GM21526 (cell line): ENCODE data around the gene TRIM66.
A peak's percentile ranks its signal among the peaks of the same experiment; 100 is the strongest.
"Not testable (repeated sequence)": the region's sequence is repeated elsewhere in the genome, so short reads cannot be mapped to it uniquely, and the experiment has no call there.

Experiments
- ATAC-seq: cut with Tn5 transposase; IDR thresholded peaks from one replicate; pipeline ENCODE4 v1.9.1; 2021; ENCODE audit warnings: moderate library complexity; ENCODE audit not compliant: unreplicated experiment, low FRiP score

The TRIM66 gene

DNA sequence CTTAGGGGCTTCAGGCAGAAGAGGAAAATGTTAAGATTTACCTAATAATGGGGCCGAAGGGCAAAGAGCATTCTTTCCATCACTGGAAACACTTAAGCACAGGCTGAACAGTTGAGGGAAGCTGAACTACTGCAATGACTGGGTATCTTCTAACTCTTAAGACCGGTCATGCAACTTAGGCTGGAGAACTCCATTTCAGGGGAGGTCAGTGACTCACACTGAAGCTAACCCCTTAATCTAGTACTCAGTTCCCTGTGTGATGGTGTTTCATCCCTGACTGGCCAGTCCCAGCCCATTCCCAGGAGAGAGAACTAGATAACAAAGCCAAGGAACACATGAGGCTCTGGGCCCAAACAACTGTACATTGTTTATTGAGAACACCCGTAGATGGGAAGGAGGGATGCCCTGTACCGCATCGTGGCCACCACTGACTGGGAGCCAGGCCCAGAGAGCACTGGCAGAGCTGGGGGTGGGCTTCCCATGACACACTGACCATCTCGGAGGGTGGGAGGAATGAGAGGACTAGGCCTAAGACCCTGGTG is 10.6 kb upstream of the TRIM66 start:
- no peak for ATAC-seq

DNA sequence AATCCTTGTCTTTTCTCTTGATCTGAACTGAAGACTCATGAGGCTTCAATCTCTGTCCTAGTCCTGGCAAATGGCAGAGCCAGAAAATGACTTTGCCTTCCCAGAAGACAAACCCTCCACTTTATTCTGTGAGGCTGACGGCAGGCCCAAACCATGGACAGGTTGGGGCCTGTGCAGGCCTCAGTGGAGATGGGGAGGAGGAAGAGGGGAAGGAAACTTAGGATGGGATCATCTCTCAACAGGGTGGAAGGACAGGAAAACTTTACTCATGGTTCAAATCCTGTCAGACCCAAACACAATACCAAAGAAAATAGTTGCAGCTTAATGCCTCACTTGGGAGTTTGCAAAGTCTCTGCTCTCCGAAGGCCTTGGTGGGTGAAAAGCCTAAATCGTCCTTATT is 10.0 kb upstream of the TRIM66 start:
- ATAC-seq: no peak

GRCh38 chr11:8691601-8692000 is 9.1 kb upstream of the TRIM66 start:
- no peak for ATAC-seq

DNA sequence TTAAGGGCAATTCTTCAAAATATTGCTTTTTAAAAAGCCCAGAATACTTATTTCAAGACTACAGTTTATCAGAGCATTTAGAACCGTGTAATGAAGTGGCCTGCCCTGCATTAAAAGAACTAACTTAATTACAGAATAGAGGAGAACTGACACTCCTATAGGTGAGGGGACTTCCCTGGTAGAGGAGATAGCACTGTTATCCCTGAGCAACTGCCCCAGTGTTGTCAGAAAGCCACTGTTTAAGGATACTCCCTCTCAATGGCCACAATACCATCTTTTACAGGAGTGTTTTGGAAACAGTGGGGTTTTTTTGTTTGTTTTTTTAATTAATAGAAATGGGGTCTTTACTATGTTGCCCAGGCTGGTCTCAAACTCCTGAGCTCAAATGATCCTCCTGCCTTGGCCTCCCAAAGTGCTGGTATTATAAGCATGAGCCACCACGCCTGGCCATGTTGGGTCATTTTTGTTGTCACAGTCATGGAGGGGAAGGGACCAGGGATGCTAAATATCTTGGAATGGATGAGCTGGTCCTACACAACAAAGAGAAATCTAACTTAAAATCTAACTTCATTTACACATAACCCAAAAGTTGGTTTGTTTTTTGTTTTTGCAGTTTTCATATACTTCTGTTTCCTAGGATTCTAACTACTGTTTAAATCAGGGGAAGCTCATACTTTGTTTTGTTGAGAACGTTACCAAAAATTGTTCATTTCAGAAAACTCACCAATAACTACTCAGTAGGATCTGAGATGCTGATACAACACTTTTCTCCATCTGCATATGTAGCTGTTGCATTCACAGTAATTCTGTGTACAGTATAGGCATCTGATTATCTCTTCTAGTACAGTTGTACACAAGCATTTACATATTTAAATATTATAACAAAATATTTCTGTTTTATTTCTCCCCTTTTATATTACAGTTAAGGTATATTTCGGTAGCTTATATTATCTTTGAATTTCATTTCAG is 8.2 kb upstream of the TRIM66 start:
- no peak for ATAC-seq

DNA sequence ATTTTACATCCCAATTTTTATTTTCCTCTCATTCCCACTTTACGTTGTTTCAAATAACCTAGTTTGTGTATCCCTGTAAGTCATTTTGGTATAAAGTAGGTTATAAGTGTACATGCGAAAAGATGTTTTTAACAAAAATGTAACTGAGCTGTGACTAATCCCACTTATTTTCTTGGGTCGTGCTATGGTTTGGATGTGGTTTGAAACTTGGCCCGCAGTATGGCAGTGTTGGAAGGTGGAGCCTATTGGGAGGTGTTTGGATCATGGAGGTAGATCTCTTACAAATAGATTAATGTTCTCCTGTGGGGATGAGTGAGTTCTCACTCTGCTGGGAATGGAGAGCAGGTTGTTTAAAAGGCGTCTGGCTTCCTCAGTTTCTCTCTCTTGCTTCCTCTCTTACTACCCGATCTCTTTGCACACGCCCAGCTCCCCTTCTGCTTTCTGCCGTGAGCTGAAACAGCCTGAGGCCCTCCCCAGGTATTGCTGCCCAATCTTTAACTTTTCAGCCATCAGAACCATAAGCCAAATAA is 7.3 kb upstream of the TRIM66 start:
- ATAC-seq: no peak

DNA sequence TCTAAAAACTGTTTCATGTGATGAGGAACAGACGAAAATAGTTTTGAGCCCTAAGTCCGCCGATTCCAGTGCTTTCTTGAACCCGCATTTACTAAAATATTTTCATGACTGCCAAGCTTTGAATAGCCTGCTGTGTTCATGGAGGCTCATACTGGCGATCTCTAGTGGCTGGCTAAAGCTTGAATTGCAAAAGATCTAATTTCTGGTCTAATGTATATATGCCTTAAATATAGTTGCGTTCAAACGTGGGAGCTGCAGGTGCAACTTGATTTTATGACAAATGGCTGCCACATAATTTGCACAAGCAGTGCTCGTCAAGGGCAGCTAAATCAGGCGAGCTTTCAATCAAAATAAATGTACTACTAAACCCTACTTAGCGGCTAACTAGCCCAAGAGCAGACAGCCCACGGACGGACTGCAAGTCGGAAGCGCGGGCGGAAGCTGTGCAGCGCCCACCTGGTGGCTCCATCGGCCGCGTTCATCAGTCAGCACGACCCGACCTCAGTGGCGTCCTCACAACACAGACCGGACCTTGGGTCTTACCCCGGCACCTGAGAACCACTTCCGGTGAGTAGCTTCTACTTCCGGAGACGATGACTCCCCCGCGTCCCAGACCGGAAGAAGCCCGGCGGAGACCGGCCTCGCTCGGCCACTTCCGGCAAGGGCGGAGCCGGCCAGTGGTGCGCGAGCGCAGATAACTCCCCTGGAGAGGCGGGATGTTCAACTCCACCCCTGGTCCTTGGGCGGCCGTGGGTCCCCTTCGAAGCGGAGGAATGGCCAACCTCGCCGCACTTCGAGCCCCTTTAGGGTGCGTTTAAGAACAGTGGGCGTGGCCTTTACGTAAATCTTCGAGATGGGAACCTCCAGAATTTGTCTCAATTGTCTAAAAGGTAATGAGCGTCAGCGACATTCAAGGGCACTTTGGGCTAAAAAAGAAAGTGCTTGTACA is 6.2 kb upstream of the TRIM66 start:
- peak; percentile 90 for ATAC-seq

- ATAC-seq: no peak
Observed at GRCh38 chr11:8686325-8686724, 3.9 kb upstream of the TRIM66 start.

DNA sequence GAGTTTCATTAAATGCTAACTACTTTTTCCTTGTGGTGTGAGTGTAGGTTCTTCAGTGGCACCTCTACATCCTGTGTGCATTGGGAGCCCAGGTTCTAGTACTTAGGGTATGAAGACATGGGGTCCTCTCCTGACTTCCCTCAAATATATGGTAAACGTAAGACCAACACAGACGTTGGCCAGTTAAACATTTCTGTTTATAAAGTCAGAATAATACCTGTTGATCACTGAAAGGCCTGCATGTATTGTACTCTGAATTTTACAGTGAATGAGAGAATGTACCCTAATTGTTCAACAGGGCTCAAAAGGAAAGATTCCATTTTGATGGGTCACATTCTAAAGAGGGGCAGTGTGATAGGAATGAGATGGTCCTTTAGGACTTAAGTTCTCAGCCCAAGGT is 3.4 kb upstream of the TRIM66 start:
- no peak for ATAC-seq

GRCh38 chr11:8685306-8685705 is 2.8 kb upstream of the TRIM66 start:
- ATAC-seq: no peak

DNA sequence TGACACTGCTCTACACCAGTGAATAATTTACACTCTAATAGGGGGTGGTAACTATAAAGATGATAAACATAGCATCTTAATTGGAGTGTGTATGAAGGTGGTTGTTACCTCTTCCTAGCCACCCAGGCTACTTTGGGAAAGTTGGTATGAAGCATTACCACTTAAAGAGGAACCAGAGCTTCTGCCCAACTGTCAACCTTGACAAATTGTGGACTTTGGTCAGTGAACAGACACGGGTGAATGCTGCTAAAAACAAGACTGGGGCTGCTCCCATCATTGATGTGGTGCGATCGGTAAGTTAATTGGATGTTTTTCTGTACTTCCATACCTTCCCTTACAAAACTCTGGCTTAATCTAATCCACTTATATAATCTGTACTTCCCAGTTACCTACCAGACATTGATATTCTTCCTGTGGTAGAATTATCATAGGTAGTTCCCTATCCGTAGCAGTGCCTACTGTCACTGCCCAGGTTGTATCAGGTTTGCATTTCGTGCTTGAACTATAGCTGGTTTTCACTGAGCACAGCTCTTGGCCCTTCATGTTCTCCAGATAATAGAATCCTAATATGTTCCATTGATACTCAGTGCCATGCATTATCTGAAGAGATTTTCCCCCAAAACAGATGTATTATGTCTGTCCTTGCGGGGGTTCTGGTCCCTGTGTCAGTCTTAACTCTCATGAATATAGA is 2.3 kb upstream of the TRIM66 start:
- ATAC-seq: no peak

DNA sequence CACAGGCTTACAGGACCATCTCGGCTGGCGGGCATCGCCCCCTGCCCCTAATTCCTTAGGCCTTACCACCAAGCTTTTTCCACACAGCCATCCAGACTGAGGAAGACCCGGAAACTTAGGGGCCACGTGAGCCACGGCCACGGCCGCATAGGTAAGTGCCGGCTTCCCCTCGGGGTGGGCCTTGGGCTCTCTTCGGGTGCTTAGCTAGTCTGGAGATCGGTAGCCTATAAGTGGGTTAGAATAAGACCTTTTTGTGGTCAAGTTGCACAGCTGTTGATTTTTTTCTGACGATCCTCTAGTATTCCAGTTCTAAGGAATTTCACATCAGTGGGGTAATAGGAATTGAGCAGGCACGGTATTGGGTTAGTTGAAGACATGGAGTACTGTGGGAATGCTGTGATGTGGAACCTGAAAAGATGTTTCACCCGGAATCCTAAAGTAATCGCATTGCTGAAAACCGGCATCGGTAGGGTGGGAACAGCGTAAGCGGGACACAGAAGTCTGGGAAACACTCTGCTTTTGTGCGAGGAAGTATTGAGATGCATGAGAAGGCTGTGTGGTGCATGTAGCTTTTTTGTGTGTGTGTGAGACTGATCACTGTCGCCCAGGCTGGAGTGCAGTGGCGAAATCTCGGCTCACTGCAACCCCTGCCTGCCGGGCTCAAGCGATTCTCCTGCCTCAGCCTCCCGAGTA is 796 bp upstream of the TRIM66 start:
- no peak for ATAC-seq

DNA sequence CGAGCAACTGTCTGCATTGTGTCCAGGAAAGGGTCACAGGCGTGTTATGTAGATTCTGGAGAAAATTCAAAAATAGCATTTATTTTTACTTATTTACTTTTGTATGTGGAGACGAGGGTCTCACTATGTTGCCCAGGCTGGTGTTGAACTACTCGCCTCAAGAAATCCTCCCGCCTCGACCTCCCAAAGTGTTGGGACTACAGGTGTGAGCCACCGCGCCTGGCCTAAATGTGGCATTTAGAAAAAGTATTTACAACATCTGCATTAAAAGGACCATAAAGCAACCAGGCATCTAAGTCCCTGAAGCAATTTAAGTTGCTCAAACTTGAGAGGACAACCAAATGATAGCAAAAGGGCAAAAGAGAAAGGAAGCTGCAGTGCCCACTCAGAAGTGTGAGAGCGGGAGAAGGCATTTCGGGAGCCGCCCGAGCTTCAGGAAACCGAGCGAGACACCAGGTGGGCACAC is 595 bp downstream of the TRIM66 start:
- no peak for ATAC-seq

DNA sequence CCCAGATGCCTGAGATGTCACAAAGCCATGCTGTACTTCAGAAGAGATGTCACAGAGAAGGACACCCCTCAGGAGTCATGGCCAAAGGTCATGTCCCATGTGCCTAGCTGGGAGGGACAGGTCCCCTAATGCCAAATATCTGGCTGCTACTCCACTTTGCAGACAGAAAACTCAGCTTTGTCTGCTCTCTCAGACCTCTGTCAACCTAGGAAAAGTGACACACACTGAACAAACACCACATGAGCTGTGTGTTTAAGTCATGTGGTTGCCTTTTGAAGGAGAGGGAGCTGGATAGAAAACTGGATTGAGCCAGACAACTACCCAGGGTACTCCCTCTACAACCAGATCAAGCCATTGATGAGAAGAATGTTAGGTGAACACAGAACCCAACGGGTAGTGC is 3.5 kb downstream of the TRIM66 start:
- no peak for ATAC-seq

DNA sequence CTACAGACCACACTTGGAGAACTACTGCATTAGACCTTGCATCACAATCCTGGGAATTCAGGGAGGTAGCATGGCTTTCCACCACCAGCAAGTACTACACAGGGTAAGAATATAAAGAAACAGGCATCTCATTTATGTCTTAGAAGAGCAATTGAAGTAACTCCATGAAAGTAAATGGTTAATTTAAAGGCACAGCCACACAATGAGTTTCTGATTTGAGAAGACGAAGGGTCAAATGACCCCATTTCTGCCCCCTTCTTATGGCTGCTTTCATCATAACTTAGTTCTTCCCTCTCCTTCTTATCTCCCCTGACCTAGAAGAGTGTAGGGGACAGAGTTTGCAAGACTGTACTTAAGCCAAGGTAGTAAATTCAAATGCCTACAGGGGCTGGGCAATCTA is 6.0 kb downstream of the TRIM66 start:
- ATAC-seq: no peak

DNA sequence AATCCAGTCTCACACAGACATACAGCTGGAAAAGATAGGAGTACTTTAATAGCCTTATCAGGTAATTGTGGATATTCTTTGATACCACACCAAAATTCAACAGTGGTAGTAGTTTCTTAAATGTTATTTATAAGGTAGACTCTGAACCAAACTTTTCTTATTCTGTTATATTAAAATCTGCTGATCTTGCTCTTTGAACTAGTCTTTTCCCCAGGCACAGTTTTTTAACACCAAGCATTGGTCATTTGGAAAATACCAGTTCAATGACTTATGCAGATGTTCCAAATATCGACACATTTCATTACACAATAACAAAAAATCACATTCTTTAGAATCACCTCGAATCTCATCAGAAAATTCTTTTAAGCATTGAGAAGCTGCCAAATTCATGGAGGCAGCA is 7.6 kb downstream of the TRIM66 start:
- ATAC-seq: no peak

- no peak for ATAC-seq
Observed at GRCh38 chr11:8672346-8672745, 10.1 kb downstream of the TRIM66 start.

GRCh38 chr11:8671651-8672062 is 10.8 kb downstream of the TRIM66 start:
- no peak for ATAC-seq

GRCh38 chr11:8671193-8671612 is 11.3 kb downstream of the TRIM66 start:
- ATAC-seq: no peak

GRCh38 chr11:8670081-8670480 is 12.4 kb downstream of the TRIM66 start:
- ATAC-seq: not testable (repeated sequence)
